Dermis blood vessel endothelial cell (primary cell): ENCODE data around the gene GLCCI1. TPM values are rescaled to one million over a fixed set of nuclear protein-coding genes. Genes with fewer than 3 reads are reported as not detected.

Experiments
- DNase-seq: peaks from one replicate; pipeline ENCODE4 v3.0.0; 2010
- total RNA-seq: library from RNA; depleted of rRNA; stranded (reverse); fragments of >200 nt; gene quantifications from 2 replicates; pipeline ENCODE4 v1.2.3, GENCODE V29; 2014

Gene GLCCI1
- total RNA-seq, 1 donor from 2014 or later, result 0.85 TPM

- no peak for DNase-seq
Observed at GRCh38 chr7:8105449-8106095, 137.0 kb downstream of the GLCCI1 start.

- DNase-seq, result no peak
Observed at GRCh38 chr7:8109196-8110022, 140.8 kb downstream of the GLCCI1 start.

GRCh38 chr7:8111282-8111960 is 142.8 kb downstream of the GLCCI1 start:
- no peak for DNase-seq

GRCh38 chr7:8112685-8113084 is 144.1 kb downstream of the GLCCI1 start:
- DNase-seq, result no peak

GRCh38 chr7:8113184-8113583 is 144.6 kb downstream of the GLCCI1 start:
- no peak for DNase-seq

- no peak for DNase-seq
Observed at GRCh38 chr7:8114175-8114574, 145.6 kb downstream of the GLCCI1 start.

- no peak for DNase-seq
Observed at GRCh38 chr7:8115547-8116402, 147.2 kb downstream of the GLCCI1 start.

GRCh38 chr7:8117195-8117594 is 148.6 kb downstream of the GLCCI1 start:
- DNase-seq, result no peak

GRCh38 chr7:8119262-8119661 is 150.7 kb downstream of the GLCCI1 start:
- DNase-seq, result no peak

GRCh38 chr7:8120390-8121058 is 151.9 kb downstream of the GLCCI1 start:
- no peak for DNase-seq

- DNase-seq, result no peak
Observed at GRCh38 chr7:8121243-8121642, 152.6 kb downstream of the GLCCI1 start.

- DNase-seq, result no peak
Observed at GRCh38 chr7:8125680-8126444, 157.3 kb downstream of the GLCCI1 start.

- no peak for DNase-seq
Observed at GRCh38 chr7:8126601-8127167, 158.1 kb downstream of the GLCCI1 start.

GRCh38 chr7:8128449-8129317 is 160.1 kb downstream of the GLCCI1 start:
- DNase-seq, result no peak

GRCh38 chr7:8129318-8129659 is 160.7 kb downstream of the GLCCI1 start:
- no peak for DNase-seq

GRCh38 chr7:8130663-8131062 is 162.1 kb downstream of the GLCCI1 start:
- DNase-seq, result no peak

GRCh38 chr7:8131694-8132605 is 163.4 kb downstream of the GLCCI1 start:
- DNase-seq, result no peak

GRCh38 chr7:8133188-8133848 is 164.7 kb downstream of the GLCCI1 start:
- no peak for DNase-seq
